OCI-LY1 (cell line): ENCODE data around the gene ZNF138.

Experiments
- EZH2 ChIP-seq: fragments of 200-600 bp; sonication (generic), shearing (Covaris generic); IDR thresholded peaks from 2 replicates; pipeline ENCODE4 v1.8.0; 2017; ENCODE audit warnings: borderline replicate concordance, mixed run types, mild to moderate bottlenecking, antibody characterized with exemption, low read length, moderate library complexity, mixed read lengths
- TF ChIP-seq, protein P1 (sequence below): fragments of 200-600 bp; sonication (generic), shearing (Covaris generic); IDR thresholded peaks from 2 replicates; pipeline ENCODE4 v1.5.1; 2017; ENCODE audit warnings: mild to moderate bottlenecking, antibody characterized with exemption, low read length, moderate library complexity, mixed read lengths

DNA sequence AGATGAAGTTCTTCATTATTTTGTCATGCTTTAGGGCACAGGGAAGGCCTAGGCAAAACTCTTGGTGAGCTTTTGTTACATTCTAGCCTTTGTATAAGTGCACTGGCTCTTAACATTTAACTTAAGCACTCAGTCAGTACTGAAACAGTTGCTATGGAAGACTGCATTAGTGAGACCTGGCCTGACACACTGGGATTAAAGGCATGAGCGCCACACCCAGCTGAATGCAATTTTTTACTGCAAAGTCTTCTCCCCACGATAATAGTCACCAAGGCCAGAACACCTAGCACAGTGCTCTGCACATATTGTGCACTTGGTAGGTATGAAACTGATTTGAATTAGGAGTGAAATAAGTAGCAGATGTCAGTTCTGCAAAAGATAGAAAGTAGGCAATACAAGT lies 41.2 kb upstream of the ZNF138 start:
- TF ChIP-seq, protein P1, sequence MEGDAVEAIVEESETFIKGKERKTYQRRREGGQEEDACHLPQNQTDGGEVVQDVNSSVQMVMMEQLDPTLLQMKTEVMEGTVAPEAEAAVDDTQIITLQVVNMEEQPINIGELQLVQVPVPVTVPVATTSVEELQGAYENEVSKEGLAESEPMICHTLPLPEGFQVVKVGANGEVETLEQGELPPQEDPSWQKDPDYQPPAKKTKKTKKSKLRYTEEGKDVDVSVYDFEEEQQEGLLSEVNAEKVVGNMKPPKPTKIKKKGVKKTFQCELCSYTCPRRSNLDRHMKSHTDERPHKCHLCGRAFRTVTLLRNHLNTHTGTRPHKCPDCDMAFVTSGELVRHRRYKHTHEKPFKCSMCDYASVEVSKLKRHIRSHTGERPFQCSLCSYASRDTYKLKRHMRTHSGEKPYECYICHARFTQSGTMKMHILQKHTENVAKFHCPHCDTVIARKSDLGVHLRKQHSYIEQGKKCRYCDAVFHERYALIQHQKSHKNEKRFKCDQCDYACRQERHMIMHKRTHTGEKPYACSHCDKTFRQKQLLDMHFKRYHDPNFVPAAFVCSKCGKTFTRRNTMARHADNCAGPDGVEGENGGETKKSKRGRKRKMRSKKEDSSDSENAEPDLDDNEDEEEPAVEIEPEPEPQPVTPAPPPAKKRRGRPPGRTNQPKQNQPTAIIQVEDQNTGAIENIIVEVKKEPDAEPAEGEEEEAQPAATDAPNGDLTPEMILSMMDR = no peak
- TF ChIP-seq EZH2 = no peak
